A673 (cell line): Measurements from ENCODE around the gene ERFL.
A peak's percentile ranks its signal among the peaks of the same experiment; 100 is the strongest.

Experiments used
- EZH2 ChIP-seq: fragments of 200-600 bp; sonication (generic); IDR thresholded peaks from 2 replicates; pipeline ENCODE4 v1.6.1; 2017; ENCODE audit warnings: borderline replicate concordance, low read depth, mild to moderate bottlenecking, mixed read lengths, antibody characterized with exemption, low read length; ENCODE audit not compliant: poor library complexity, severe bottlenecking
- TF ChIP-seq, protein P1 (sequence below): fragments of 300-800, 200-600 bp; sonication (generic); conservative IDR thresholded peaks from 2 replicates; pipeline ENCODE4 v1.5.1; 2017; ENCODE audit warnings: low read depth, mild to moderate bottlenecking, antibody characterized with exemption, low read length, moderate library complexity, mixed read lengths

DNA sequence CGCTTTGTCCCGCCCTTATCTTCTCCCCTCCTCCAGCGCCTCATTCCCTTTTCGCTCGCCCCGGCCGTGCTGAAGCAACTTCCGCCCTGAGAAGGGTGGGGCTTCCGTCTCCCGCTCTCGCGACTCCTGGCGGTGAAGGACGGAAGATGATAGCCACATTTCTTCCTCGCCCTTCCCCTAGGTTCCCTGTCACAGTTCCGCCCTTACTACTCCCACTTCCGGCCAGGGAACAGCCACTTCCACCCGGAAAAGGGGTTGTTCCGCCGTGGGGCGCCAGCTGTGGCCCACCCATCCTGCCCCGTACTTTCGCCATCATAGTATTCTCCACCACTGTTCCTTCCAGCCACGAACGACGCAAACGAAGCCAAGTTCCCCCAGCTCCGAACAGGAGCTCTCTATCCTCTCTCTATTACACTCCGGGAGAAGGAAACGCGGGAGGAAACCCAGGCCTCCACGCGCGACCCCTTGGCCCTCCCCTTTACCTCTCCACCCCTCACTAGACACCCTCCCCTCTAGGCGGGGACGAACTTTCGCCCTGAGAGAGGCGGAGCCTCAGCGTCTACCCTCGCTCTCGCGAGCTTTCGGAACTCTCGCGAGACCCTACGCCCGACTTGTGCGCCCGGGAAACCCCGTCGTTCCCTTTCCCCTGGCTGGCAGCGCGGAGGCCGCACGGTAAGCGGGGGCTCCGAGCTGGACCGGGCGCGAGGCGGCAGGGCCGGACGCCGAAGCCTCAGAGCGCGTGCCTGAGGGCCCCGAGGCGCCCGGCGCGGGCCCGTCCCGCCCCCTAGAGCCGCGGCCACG is 68.4 kb downstream of the ERFL start, which contains the start of gene RPS19:
- TF ChIP-seq, protein P1, sequence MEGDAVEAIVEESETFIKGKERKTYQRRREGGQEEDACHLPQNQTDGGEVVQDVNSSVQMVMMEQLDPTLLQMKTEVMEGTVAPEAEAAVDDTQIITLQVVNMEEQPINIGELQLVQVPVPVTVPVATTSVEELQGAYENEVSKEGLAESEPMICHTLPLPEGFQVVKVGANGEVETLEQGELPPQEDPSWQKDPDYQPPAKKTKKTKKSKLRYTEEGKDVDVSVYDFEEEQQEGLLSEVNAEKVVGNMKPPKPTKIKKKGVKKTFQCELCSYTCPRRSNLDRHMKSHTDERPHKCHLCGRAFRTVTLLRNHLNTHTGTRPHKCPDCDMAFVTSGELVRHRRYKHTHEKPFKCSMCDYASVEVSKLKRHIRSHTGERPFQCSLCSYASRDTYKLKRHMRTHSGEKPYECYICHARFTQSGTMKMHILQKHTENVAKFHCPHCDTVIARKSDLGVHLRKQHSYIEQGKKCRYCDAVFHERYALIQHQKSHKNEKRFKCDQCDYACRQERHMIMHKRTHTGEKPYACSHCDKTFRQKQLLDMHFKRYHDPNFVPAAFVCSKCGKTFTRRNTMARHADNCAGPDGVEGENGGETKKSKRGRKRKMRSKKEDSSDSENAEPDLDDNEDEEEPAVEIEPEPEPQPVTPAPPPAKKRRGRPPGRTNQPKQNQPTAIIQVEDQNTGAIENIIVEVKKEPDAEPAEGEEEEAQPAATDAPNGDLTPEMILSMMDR, result peak; percentile 68
- TF ChIP-seq EZH2, result no peak
